HG03095 (cell line): ENCODE results near the gene SH2D4B.

Experiments
- ATAC-seq: cut with Tn5 transposase; IDR thresholded peaks from one replicate; pipeline ENCODE4 v1.9.1; 2021; ENCODE audit warnings: moderate library complexity; ENCODE audit not compliant: unreplicated experiment

Gene SH2D4B

GRCh38 chr10:80503584-80504157 lies 34.0 kb upstream of the SH2D4B start:
- ATAC-seq = no peak

GRCh38 chr10:80504158-80504811 lies 33.4 kb upstream of the SH2D4B start:
- ATAC-seq = no peak

DNA sequence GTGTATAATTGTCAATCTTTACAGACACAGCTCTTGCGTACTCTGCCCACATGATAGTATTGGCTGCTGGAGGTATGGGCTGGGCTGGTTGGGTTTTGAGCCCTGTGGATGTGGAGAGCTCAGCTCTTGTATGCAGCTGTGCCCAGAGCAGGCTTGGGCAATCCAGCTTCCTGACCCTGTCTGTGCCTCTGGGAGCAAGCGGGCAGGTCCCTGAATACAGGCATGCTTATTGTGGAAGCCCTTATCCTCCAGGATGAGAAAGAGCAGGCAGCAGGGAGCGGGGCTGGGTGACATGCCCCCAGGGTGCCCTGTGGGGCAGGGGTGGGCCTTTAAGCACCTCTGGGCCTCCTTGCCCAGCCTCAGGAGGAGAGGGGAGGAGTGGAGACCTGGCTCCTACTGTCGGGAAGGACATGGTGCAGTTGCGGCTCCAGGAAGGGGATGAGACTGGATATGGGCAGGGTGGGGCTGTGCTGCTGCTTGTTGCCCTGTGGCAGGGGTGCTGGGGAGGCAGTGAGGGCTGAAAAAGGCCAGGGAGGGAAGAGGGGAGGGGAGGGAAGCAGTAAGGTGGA lies 32.7 kb upstream of the SH2D4B start:
- ATAC-seq = no peak

GRCh38 chr10:80506189-80506575 lies 31.5 kb upstream of the SH2D4B start:
- ATAC-seq = no peak

GRCh38 chr10:80506836-80507487 lies 30.7 kb upstream of the SH2D4B start:
- ATAC-seq = no peak

- ATAC-seq = no peak
These were observed 28.6 kb upstream of the SH2D4B start for GRCh38 chr10:80509108-80509402.

GRCh38 chr10:80509403-80510161 lies 28.1 kb upstream of the SH2D4B start:
- ATAC-seq = no peak

- ATAC-seq = no peak
These were observed 25.6 kb upstream of the SH2D4B start for GRCh38 chr10:80512031-80512526.

DNA sequence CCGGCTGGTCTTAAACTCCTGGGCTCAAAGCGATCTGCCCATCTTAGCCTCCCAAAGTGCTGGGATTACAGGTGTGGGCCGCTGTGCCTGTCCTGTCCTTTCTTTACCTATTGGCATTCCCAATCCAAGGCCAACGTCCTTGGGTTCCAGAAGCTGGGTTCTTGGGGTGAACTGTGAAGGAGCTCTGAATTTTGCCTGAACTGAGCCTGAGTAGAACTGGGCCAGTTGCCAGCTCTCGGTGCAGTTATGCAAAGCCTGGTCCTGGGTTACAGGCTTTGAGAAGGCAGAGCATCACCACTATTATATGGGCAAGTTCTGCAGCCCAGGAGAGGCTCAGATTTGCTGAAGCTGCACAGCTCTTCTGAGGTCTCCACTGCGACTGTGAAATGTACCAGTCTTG lies 24.6 kb upstream of the SH2D4B start:
- no peak for ATAC-seq

DNA sequence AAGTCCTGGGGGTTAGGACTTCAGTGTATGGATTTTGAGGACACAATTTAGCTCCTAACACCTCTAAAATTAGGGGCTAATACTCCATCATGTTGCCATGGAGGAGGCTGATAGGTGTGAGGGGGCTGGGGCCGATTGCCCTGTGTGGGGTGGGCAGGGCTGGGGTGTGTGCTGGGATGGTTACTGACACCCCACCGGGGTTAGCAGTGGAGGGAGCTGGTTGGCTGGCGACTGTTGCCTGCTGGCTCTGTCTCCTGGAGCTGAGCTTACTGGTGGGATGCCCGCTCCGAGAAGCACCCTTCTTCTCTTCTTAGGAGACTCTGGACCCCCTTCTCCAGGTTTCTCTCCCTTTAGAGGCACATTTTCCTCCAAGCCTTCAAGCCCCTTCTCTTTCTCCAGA lies 22.2 kb upstream of the SH2D4B start:
- ATAC-seq = no peak

- ATAC-seq = no peak
These were observed 21.8 kb upstream of the SH2D4B start for GRCh38 chr10:80515941-80516340.

GRCh38 chr10:80516506-80517075 lies 21.1 kb upstream of the SH2D4B start:
- ATAC-seq = no peak

GRCh38 chr10:80517416-80518142 lies 20.1 kb upstream of the SH2D4B start:
- ATAC-seq = no peak

GRCh38 chr10:80518143-80518806 lies 19.4 kb upstream of the SH2D4B start:
- ATAC-seq = no peak

DNA sequence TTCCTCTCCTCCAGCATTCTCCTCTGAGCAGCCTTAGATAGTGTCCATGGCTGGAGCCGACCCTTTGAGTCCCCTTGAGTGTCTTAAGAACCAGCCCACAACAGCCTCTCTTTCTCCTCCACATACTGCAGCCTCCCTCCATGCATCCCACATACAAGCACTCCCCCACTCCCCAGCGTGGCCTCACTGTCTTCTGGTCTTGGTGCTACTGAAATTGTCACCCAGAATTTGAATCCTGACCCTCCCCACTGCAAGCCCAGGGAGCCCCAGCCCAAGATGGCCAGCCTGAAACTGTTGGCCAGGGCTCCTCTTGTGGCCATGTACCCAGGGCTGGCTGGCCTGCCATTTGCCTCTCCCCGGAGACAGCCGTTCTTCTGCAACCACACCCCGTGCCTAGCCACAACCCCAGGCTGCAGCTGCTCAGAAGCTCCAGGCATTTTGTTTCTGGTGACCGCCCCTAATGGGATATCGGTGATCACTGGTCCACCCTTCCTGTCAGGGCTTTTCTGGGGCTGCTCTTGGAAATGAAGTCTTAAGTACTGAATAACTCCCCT lies 18.8 kb upstream of the SH2D4B start:
- no peak for ATAC-seq

GRCh38 chr10:80519936-80520650 lies 17.6 kb upstream of the SH2D4B start:
- ATAC-seq = no peak

DNA sequence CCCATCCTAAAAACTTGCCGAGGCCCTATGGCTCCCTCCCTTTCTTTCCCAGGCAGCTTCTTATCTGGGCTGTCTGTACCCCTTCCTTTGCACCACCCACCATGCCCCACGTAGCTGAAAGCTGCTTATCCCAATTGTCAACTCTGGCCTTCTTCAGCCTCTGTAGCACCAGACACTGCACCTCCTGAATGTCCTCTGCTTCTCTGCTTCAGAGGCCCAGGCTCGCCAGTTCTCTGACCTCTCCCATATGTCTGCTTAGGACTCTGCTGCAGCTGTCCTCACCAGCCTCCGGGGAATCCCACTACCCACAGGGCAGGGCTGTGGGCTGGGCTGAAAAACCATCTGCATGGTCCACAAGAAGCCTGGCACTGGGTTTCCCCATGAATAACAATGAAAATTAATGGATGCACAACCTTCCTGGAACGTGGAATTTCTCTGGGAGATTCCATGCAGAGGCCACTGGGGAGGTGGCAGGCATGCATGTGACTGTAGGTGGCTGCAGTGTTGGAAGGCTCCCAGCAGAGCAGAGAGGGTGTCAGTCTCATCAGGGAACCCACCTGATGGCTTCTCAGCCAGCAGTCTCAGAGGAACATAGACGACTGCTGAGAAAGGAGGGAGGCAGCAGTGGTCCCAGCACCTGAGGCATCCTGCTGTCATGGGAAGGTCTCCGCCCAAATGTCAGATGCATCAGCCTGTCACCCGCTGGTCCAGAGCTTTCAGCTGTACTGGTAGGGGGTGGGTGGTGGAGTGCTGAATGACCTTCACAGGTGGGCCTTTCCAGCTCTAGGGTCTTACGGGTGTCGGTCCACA lies 16.8 kb upstream of the SH2D4B start:
- no peak for ATAC-seq

DNA sequence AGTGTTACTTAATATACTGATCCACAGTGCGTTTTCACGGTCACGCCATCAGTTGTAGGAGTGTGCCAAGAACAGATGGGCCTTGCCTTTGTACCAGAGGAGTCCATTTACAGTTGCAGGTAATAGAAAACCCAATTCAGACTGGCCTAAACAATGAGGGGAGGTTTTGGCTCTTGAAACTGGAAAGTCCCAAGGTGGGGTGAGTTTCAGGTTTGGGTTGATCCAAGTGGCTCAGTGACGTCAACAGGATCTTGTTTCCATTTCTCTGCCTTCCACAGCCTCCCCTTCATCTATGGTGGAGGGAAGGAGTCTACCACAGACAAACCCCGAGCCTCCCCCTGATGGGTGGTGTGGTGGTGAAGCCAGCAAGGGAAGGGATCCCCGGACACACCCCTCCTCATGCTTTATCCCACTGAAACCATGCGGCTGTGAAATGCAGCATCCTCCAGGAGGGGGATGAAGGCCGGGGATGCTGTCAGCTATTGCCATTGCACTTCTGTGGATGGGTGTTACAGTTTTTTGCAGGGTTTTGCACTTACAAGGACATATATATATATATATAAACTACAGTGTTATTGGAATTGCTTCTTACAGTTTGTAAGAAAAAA lies 14.8 kb upstream of the SH2D4B start:
- no peak for ATAC-seq
